OCI-LY3 (cell line): ENCODE measurements around the gene DYNLRB1.

ENCODE experiments used
- H2AFZ ChIP-seq: fragments of 200-600, 300-600 bp; shearing (Covaris generic); 2 replicates; pipeline ENCODE4 v1.6.0; 2014; ENCODE audit warnings: antibody characterized with exemption, low read depth, low read length
- H3K27ac ChIP-seq: fragments of 200-600, 300-600 bp; sonication (generic); 2 replicates; pipeline ENCODE4 v1.5.1; 2014; ENCODE audit warnings: mild to moderate bottlenecking, low read length, moderate library complexity, mixed read lengths
- H3K27me3 ChIP-seq: fragments of 200-600, 300-600 bp; sonication (generic); 2 replicates; pipeline ENCODE4 v1.6.1; 2014; ENCODE audit warnings: low read depth, low read length, mixed read lengths
- H3K36me3 ChIP-seq: fragments of 200-600, 300-600 bp; sonication (generic); replicated peaks from 2 replicates; pipeline ENCODE3; 2014; ENCODE audit warnings: low read depth, low read length, mixed read lengths
- H3K4me1 ChIP-seq: fragments of 300-600, 200-600 bp; sonication (generic); 2 replicates; pipeline ENCODE4 v1.6.1; 2014; ENCODE audit warnings: low read length, mixed read lengths
- H3K4me2 ChIP-seq: fragments of 200-600, 300-600 bp; sonication (generic); 2 replicates; pipeline ENCODE4 v1.6.1; 2014; ENCODE audit warnings: low read length, mixed read lengths
- H3K4me3 ChIP-seq: fragments of 300-600, 200-600 bp; sonication (generic); 2 replicates; pipeline ENCODE4 v1.5.1; 2014; ENCODE audit warnings: antibody characterized with exemption, mild to moderate bottlenecking, low read length, moderate library complexity
- H3K79me2 ChIP-seq: fragments of 300-600, 200-600 bp; shearing (Covaris generic); 2 replicates; pipeline ENCODE4 v1.6.1; 2014; ENCODE audit warnings: mild to moderate bottlenecking, low read length, mixed read lengths
- H3K9ac ChIP-seq: fragments of 300-600, 200-600 bp; shearing (Covaris generic); 2 replicates; pipeline ENCODE4 v1.6.0; 2014; ENCODE audit warnings: mild to moderate bottlenecking, low read length, moderate library complexity
- H3K9me3 ChIP-seq: fragments of 200-600, 300-600 bp; shearing (Covaris generic); 2 replicates; pipeline ENCODE4 v1.6.1; 2014; ENCODE audit warnings: low read length, mixed read lengths; ENCODE audit not compliant: insufficient read depth
- H4K20me1 ChIP-seq: fragments of 200-600, 300-600 bp; sonication (generic); 2 replicates; pipeline ENCODE4 v1.6.1; 2016; ENCODE audit warnings: low read length, mixed read lengths; ENCODE audit not compliant: insufficient read depth
- EZH2phosphoT487 ChIP-seq: fragments of 200-600 bp; shearing (Covaris generic); IDR thresholded peaks from 2 replicates; pipeline ENCODE4 v1.6.1; 2018; ENCODE audit warnings: antibody characterized with exemption, mixed run types, low read depth
- TF ChIP-seq, protein P1 (sequence below): fragments of 200-600, 300-600 bp; sonication (generic); IDR thresholded peaks from 2 replicates; pipeline ENCODE4 v1.5.1; 2014; ENCODE audit warnings: antibody characterized with exemption, low read length, low read depth

Gene DYNLRB1

DNA sequence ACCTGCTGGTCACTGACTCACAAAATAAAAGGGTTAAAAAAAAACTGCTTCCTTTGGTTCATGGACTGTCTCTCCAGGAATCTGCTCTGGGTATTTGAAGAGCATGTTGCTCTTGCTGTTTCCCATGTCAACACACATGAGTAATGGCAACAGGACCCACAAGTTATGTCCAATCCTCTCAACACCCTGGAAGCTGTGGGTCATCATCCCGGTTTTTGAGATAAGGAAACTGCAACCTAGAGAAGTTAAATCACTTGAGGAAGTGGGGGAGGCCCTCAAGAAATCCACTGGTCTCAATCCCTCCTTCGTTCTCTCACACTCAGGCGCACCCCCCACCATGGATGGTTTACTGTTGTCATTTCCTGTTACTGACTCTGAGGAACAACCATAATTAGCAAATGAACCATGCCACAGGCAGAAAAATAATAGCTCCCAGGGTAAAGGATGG, 54.7 kb downstream of the DYNLRB1 start:
- Histone ChIP-seq H2AFZ (no peak overlapping the region), H4K20me1 (no peaks in the 10 kb centered on the region), H3K36me3 (peaks cover 3% of the 10 kb centered on the region), H3K27ac (no peak overlapping the region), H3K79me2 (no peaks in the 10 kb centered on the region), H3K4me3 (no peak overlapping the region), H3K9me3 (no peaks in the 10 kb centered on the region), H3K4me1 (no peaks in the 10 kb centered on the region), H3K9ac (no peak overlapping the region), H3K27me3 (no peaks in the 10 kb centered on the region), H3K4me2 (no peak overlapping the region)
- TF ChIP-seq, protein P1, sequence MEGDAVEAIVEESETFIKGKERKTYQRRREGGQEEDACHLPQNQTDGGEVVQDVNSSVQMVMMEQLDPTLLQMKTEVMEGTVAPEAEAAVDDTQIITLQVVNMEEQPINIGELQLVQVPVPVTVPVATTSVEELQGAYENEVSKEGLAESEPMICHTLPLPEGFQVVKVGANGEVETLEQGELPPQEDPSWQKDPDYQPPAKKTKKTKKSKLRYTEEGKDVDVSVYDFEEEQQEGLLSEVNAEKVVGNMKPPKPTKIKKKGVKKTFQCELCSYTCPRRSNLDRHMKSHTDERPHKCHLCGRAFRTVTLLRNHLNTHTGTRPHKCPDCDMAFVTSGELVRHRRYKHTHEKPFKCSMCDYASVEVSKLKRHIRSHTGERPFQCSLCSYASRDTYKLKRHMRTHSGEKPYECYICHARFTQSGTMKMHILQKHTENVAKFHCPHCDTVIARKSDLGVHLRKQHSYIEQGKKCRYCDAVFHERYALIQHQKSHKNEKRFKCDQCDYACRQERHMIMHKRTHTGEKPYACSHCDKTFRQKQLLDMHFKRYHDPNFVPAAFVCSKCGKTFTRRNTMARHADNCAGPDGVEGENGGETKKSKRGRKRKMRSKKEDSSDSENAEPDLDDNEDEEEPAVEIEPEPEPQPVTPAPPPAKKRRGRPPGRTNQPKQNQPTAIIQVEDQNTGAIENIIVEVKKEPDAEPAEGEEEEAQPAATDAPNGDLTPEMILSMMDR: no peak

DNA sequence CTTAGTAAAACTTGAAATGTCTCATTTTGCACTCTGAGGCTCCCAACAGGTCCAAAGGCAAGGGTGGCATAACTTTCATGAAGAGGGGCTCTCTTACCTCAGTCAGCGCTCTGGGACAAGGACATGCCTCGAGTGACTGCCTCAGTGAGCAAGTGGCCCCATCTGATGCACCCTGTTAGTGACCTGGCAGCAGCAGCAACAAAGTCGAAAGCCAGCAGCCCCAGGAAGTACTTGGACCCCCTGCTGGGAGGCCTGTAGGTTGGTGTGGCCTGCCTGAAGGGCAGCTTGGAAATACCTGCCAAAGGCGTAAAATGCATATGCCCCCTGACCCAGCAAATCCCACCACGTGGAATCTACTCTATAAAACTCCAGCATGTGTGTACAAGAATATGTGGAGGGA, 55.5 kb downstream of the DYNLRB1 start:
- no peak for TF ChIP-seq EZH2phosphoT487
- TF ChIP-seq, protein P1: no peak
- Histone ChIP-seq H3K9me3 (no peaks in the 10 kb centered on the region), H2AFZ (no peak overlapping the region), H3K79me2 (no peaks in the 10 kb centered on the region), H3K4me3 (no peak overlapping the region), H3K36me3 (peaks cover 3% of the 10 kb centered on the region), H3K27me3 (no peaks in the 10 kb centered on the region), H3K9ac (no peak overlapping the region), H3K4me1 (no peaks in the 10 kb centered on the region), H3K4me2 (no peak overlapping the region), H3K27ac (no peak overlapping the region), H4K20me1 (no peaks in the 10 kb centered on the region)

DNA sequence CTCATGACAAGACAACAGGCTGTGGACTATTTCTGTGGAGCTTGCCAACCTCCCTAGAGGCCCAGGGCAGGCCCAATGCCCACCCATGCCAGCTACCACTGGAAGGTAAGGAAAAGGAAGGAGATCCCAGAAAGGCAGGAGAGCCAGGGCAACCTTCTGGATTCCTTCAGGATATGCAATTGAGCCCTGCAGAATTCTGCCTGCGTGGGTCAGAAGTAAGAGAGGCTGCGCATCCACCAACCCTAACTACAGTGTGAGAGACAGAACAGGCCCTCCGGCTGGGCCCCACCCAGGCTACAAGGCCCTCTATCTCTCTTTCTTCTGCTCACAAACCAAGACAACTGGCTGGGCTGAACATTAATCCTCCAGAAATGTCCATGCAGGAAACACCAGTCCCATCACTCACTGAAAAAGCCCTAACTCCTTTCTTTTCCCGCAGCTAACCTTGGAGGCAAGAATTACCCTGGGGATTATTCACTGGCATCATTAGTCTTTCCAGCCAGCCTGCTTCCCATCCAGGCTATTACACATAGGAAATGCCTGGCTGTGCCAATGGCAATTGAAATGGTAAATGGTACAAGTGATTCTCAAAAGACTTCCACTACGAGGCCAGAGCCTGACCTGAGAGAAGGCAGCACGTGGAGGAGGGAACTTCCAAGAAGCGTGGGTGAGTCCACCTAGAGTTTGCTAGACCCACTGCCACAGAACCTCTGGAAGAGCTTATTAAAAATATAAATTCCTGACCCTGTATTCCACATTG, 57.5 kb downstream of the DYNLRB1 start:
- H3K9me3 ChIP-seq: no peaks in the 10 kb centered on the region
- no peak overlapping the region for H3K4me3 ChIP-seq
- no peaks in the 10 kb centered on the region for H3K79me2 ChIP-seq
- no peaks in the 10 kb centered on the region for H3K27me3 ChIP-seq
- H3K4me1 ChIP-seq: no peaks in the 10 kb centered on the region
- no peak overlapping the region for H2AFZ ChIP-seq
- H3K36me3 ChIP-seq: peaks cover 3% of the 10 kb centered on the region
- no peak overlapping the region for H3K27ac ChIP-seq
- no peak for TF ChIP-seq EZH2phosphoT487
- TF ChIP-seq, protein P1: no peak
- H3K4me2 ChIP-seq: no peak overlapping the region
- no peak overlapping the region for H3K9ac ChIP-seq
- no peaks in the 10 kb centered on the region for H4K20me1 ChIP-seq

DNA sequence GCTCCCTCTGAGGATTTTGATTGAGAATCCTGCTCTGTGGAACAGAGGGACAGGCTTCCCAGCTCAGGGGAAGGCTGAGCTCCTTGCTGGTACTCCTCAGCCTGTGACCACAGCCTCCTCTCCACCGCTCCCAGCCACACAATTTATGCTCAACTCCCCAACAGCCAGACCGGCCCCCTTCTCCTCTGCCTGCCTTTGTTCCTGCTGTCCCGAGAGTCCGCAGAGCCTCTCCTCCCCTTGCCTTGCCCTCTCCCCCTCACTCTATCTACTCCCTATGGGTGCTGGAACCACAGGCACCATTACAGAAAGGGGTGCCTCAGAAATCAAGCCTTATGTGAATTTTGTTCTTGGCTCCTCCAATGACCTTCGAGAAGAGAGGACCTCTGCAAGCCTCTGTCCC, 58.2 kb downstream of the DYNLRB1 start:
- H3K27ac ChIP-seq: no peak overlapping the region
- H3K4me2 ChIP-seq: no peak overlapping the region
- H3K4me3 ChIP-seq: no peak overlapping the region
- H3K9ac ChIP-seq: no peak overlapping the region
- no peaks in the 10 kb centered on the region for H3K79me2 ChIP-seq
- no peaks in the 10 kb centered on the region for H3K4me1 ChIP-seq
- H2AFZ ChIP-seq: no peak overlapping the region
- H3K27me3 ChIP-seq: no peaks in the 10 kb centered on the region
- no peaks in the 10 kb centered on the region for H3K9me3 ChIP-seq
- TF ChIP-seq, protein P1: no peak
- H3K36me3 ChIP-seq: peaks cover 3% of the 10 kb centered on the region
- no peaks in the 10 kb centered on the region for H4K20me1 ChIP-seq
